Astrocyte (in vitro differentiated cells and primary cell): Measurements from ENCODE around the gene DLK1. TPM values are rescaled to one million over a fixed set of nuclear protein-coding genes. Genes with fewer than 3 reads are reported as not detected.

Source experiments
- DNase-seq: peaks from one replicate; pipeline ENCODE4 v3.0.0-alpha.2; 2010; ENCODE audit warnings: low read depth
- FAIRE-seq: peaks from 2 replicates; lab custom pipeline; 2011; peaks lifted over from hg19 to GRCh38; lab: Jason Lieb, UNC
- H2AFZ ChIP-seq: 2 replicates; pipeline ENCODE4 v1.6.0; 2012; ENCODE audit warnings: low read depth, low read length, inconsistent platforms
- H3K27ac ChIP-seq: 2 replicates; pipeline ENCODE4 v1.5.1; 2011; ENCODE audit warnings: low read depth, low read length, inconsistent platforms
- H3K27me3 ChIP-seq: 2 replicates; pipeline ENCODE4 v1.6.0; 2011; ENCODE audit warnings: low read length, inconsistent platforms; ENCODE audit not compliant: insufficient read depth
- H3K36me3 ChIP-seq: 2 replicates; pipeline ENCODE4 v1.5.1; 2011; ENCODE audit warnings: low read length, inconsistent platforms; ENCODE audit not compliant: insufficient read depth
- H3K4me1 ChIP-seq: 2 replicates; pipeline ENCODE4 v1.5.1; 2011; ENCODE audit warnings: low read length, inconsistent platforms; ENCODE audit not compliant: insufficient read depth
- H3K4me2 ChIP-seq: 2 replicates; pipeline ENCODE4 v1.6.0; 2012; ENCODE audit warnings: low read length, inconsistent platforms
- H3K4me3 ChIP-seq: 2 replicates; pipeline ENCODE4 v1.5.1; 2011; ENCODE audit warnings: low read depth, mild to moderate bottlenecking, low read length, inconsistent platforms; ENCODE audit not compliant: insufficient read depth
- H3K79me2 ChIP-seq: 2 replicates; pipeline ENCODE4 v1.6.0; 2012; ENCODE audit warnings: mild to moderate bottlenecking, low read length, inconsistent platforms; ENCODE audit not compliant: insufficient read depth
- H3K9ac ChIP-seq: 2 replicates; pipeline ENCODE4 v1.6.0; 2012; ENCODE audit warnings: mild to moderate bottlenecking, low read length, inconsistent platforms
- H3K9me3 ChIP-seq: 2 replicates; pipeline ENCODE4 v1.5.1; 2012; ENCODE audit warnings: low read depth, mild to moderate bottlenecking, low read length, inconsistent platforms; ENCODE audit not compliant: insufficient read depth
- H4K20me1 ChIP-seq: 2 replicates; pipeline ENCODE4 v1.6.0; 2012; ENCODE audit warnings: low read length, inconsistent platforms; ENCODE audit not compliant: insufficient read depth
- H3K27ac Mint-ChIP-seq: one replicate; pipeline ENCODE4 v1.8.0; 2021; ENCODE audit warnings: mild to moderate bottlenecking, mixed read lengths; ENCODE audit not compliant: unreplicated experiment
- H3K27me3 Mint-ChIP-seq: one replicate; pipeline ENCODE4 v1.8.0; 2021; ENCODE audit warnings: low read depth, mixed read lengths; ENCODE audit not compliant: unreplicated experiment
- H3K36me3 Mint-ChIP-seq: one replicate; pipeline ENCODE4 v1.8.0; 2021; ENCODE audit warnings: low read depth, mixed read lengths; ENCODE audit not compliant: unreplicated experiment
- H3K4me1 Mint-ChIP-seq: one replicate; pipeline ENCODE4 v1.8.0; 2021; ENCODE audit warnings: low read depth, mixed read lengths; ENCODE audit not compliant: unreplicated experiment
- H3K4me3 Mint-ChIP-seq: one replicate; pipeline ENCODE4 v1.8.0; 2021; ENCODE audit warnings: mild to moderate bottlenecking, moderate library complexity, mixed read lengths; ENCODE audit not compliant: unreplicated experiment
- H3K9me3 Mint-ChIP-seq: one replicate; pipeline ENCODE4 v1.8.0; 2021; ENCODE audit warnings: mild to moderate bottlenecking, mixed read lengths; ENCODE audit not compliant: unreplicated experiment
- CTCF ChIP-seq: IDR thresholded peaks from 2 replicates; pipeline ENCODE4 v1.5.1; 2011; ENCODE audit warnings: low read depth, mild to moderate bottlenecking, inconsistent platforms, low read length, moderate library complexity; ENCODE audit not compliant: insufficient read depth
- EZH2 ChIP-seq: IDR thresholded peaks from 2 replicates; pipeline ENCODE4 v1.6.1; 2012; ENCODE audit warnings: mild to moderate bottlenecking, low read length, inconsistent platforms; ENCODE audit not compliant: insufficient read depth
- total RNA-seq: library from RNA; stranded (reverse); gene quantifications from 2 replicates; pipeline ENCODE4 v1.2.1, GENCODE V29; 2021

Gene DLK1
- total RNA-seq, 1 donor from 2014 or later: 2.7 TPM

DNA sequence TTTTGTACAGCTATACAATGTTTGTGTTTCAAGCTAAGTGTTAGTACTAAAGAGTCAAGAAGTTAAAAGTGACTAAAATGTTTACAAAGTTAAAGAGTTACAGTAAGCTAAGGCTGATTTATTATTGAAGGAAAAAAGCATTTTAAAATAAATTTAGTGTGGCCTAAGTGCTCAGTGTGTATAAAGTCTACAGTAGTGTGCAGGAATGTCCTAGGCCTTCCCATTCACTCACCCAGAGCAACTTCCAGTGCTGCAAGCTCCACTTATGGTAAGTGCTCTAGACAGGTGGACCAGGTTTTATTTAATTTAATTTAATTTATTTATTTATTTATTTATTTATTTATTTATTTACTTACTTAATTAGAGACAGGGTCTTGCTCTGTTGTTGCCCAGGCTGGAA, 19.6 kb downstream of the DLK1 start:
- H3K4me2 ChIP-seq: no peak overlapping the region

GRCh38 chr14:100747021-100747586, 20.4 kb downstream of the DLK1 start:
- peak; percentile 98 for DNase-seq
- Histone ChIP-seq H3K79me2 (no peaks in the 10 kb centered on the region), H3K27me3 (no peaks in the 10 kb centered on the region), H3K9ac (no peak overlapping the region), H3K27ac (no peak overlapping the region), H4K20me1 (no peaks in the 10 kb centered on the region), H3K4me2 (peak overlapping the region; percentile 74), H2AFZ (no peak overlapping the region), H3K4me3 (no peak overlapping the region), H3K4me1 (peaks cover 6% of the 10 kb centered on the region), H3K36me3 (no peaks in the 10 kb centered on the region), H3K9me3 (no peaks in the 10 kb centered on the region)
- FAIRE-seq: peak; percentile 78
- Mint-ChIP-seq H3K27ac (no peak overlapping the region), H3K36me3 (no peaks in the 10 kb centered on the region), H3K9me3 (no peaks in the 10 kb centered on the region), H3K4me1 (no peaks in the 10 kb centered on the region), H3K4me3 (no peak overlapping the region), H3K27me3 (peaks cover 16% of the 10 kb centered on the region)
- TF ChIP-seq CTCF (peak; percentile 5), EZH2 (no peak)

More for the DNA sequence above, 19.6 kb downstream of the DLK1 start:
- no peaks in the 10 kb centered on the region for H3K36me3 ChIP-seq
- DNase-seq (no peak), FAIRE-seq (no peak)
- Mint-ChIP-seq H3K27me3 (peaks cover 11% of the 10 kb centered on the region), H3K4me3 (no peak overlapping the region), H3K9me3 (no peaks in the 10 kb centered on the region), H3K36me3 (no peaks in the 10 kb centered on the region), H3K4me1 (no peaks in the 10 kb centered on the region), H3K27ac (no peak overlapping the region)
- no peaks in the 10 kb centered on the region for H3K9me3 ChIP-seq
- H3K4me1 ChIP-seq: peaks cover 6% of the 10 kb centered on the region
- H3K27me3 ChIP-seq: no peaks in the 10 kb centered on the region
- H3K4me3 ChIP-seq: no peak overlapping the region
- H3K79me2 ChIP-seq: no peaks in the 10 kb centered on the region
- no peak overlapping the region for H3K9ac ChIP-seq
- TF ChIP-seq CTCF (no peak), EZH2 (no peak)
- no peaks in the 10 kb centered on the region for H4K20me1 ChIP-seq
- H3K27ac ChIP-seq: no peak overlapping the region
- H2AFZ ChIP-seq: no peak overlapping the region

- H3K4me3 ChIP-seq: no peak overlapping the region
- H3K27ac Mint-ChIP-seq: no peak overlapping the region
- H3K4me1 ChIP-seq: peaks cover 6% of the 10 kb centered on the region
- DNase-seq (no peak), FAIRE-seq (no peak)
- no peak overlapping the region for H3K4me3 Mint-ChIP-seq
- H3K79me2 ChIP-seq: no peaks in the 10 kb centered on the region
- H3K36me3 ChIP-seq: no peaks in the 10 kb centered on the region
- H3K9me3 ChIP-seq: no peaks in the 10 kb centered on the region
- no peaks in the 10 kb centered on the region for H4K20me1 ChIP-seq
- H3K36me3 Mint-ChIP-seq: no peaks in the 10 kb centered on the region
- no peak overlapping the region for H3K9ac ChIP-seq
- H3K4me1 Mint-ChIP-seq: no peaks in the 10 kb centered on the region
- H3K9me3 Mint-ChIP-seq: no peaks in the 10 kb centered on the region
- peaks cover 16% of the 10 kb centered on the region for H3K27me3 Mint-ChIP-seq
- H3K27ac ChIP-seq: no peak overlapping the region
- H3K4me2 ChIP-seq: peak overlapping the region; percentile 74
- no peaks in the 10 kb centered on the region for H3K27me3 ChIP-seq
- H2AFZ ChIP-seq: no peak overlapping the region
- TF ChIP-seq CTCF (no peak), EZH2 (no peak)
These were observed 21.0 kb downstream of the DLK1 start for GRCh38 chr14:100747736-100748135.
